SH-SY5Y (cell line): Measurements from ENCODE around the gene RDX.

Experiments used
- GATA2 ChIP-seq: IDR thresholded peaks from 2 replicates; pipeline ENCODE4 v1.6.1; 2011; ENCODE audit warnings: mild to moderate bottlenecking, low read depth, low read length
- GATA3 ChIP-seq: IDR thresholded peaks from 2 replicates; pipeline ENCODE4 v1.6.1; 2011; ENCODE audit warnings: low read depth, mild to moderate bottlenecking, low read length, moderate library complexity

Gene RDX

DNA sequence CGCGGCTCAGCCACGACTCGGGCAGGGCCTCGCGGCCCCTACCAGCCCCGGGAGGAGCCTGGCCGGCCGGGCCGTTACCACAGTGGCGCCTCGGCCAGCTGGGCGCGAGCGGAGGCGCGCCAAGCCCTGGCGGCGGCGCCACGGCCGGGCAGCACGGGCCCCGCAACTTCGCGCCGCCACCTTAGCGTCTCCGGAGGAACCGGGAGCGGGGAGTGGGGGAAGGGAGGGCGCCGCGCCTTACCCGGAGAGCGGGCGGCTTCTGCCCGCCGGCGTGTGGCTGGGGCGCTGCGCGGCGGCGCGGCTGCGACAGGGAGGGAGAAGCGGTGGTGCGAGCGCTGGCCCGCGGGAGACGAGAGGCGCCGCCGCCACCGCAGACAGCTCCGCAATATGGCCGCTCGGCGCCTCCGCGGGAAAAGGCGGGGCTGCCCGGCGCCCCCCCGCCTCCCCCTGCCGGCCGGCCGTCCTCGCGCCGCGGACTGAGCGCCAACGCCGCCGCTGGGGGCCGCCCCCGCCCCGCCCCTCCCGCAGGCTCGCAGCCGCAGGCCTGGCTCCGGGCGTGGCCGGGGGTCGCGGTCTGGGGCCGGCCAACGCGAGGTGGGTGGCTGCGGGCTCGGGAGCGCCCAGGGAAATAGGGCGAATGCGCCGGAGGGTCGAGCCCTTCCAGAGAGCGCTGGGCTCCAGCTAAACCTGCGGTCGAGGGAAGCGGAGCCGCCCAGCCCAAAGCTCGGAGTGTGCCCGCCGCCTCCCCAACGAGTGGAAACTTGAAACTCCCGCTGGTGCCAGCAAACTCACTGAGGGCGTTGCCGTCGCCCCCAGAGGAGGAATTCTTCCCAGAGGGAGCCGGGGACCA is at the start of gene RDX:
Gene RDX, minus strand, starts transcription at position 389 of the 850 bp plus-strand sequence. CDS start 16,922 bp downstream, outside the sequence.
- TF ChIP-seq GATA3 (no peak), GATA2 (no peak)

DNA sequence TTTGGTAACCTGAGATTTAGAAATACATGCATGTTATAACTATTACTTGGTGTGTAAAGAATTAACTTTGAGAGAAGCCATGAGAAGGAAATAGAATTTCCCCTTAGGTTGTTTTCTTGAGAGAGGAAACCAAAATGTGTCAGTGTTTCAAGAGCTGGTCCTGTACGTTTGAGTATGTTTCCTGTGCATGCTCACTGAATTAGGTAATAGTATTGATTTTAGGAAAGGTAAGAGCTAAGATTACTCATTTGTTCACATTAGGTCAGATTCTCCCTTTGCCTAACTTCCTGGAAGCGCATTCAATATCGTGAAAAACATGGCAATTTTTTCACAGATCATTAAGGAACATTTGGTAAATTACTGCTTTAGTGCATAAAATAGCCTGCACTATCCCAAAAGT is 49.3 kb upstream of the RDX start:
- no peak for TF ChIP-seq GATA3

DNA sequence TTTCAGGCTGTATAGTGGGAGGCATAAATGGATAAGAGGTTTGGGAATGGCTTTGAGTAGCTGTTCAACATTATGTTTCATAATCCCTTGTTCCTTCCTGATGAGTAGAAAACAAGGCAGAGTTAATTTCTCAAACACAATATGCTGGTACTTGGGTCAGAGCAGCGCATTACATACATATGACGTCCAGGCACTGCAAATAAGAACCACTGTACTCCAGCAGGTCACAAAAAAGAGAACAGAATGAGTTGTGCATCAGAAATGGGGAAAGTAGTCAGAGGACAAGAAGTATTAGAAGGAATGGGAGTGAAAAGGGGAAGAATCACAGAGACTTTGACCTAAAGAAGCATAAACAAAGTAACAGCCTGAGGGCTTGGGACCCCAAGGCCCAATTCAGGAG is 44.0 kb upstream of the RDX start:
- TF ChIP-seq GATA2 = no peak
- TF ChIP-seq GATA3 = no peak

DNA sequence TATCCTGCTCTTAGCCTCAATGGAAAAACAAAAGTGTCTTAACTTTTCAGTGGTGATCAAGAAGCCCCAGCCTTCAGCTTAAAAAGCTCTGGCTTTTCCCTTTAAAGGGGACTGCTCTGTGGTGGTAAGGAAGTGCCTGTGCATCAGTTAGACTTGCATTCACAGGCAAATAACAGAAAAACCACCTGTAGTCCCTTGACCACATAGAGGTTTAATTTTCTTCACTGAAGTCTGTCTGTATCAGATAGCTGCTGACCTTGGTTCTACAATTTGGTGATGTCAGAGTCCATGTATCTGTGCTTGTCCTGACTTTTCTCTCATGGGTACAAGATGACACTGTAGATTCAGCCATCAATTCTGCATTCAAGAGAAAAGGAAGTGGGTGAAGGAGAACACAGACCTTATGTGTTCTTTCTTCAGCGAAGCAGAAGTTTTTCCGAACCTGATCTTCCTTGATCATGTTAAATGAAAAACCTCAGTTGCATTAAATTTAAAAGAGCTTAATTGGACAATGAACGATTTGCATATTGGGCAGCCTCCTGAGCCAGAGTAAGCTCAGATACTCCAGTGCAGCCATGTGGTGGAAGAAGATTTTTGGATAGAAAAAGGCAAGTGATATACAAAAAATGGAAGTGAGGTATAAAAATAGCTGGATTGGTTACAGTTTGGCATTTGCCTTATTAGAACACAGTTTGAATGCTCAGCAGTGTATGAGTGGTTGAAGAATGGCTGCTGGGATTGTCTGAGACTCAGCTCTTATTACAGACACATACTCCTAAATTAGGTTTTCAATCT is 43.2 kb upstream of the RDX start:
- TF ChIP-seq GATA2 (no peak), GATA3 (no peak)

DNA sequence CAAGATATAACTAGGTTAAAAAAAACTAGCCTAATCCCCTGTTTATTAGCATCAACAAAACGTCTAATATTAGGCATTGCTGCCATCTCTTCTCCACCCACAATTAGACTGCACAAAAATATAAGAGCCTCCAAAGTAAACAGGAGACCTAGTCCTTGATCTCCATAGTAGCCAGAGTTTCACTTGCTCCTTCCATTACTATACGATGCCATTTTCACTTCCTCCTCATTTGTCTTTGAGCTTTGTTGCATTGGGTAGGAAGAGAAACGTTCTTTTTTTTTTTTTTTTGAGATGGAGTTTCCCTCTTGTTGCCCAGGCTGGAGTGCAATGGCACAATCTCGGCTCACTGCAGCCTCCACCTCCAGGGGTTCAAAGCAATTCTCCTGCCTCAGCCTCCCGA is 42.3 kb upstream of the RDX start:
- no peak for TF ChIP-seq GATA3
- TF ChIP-seq GATA2 = no peak

DNA sequence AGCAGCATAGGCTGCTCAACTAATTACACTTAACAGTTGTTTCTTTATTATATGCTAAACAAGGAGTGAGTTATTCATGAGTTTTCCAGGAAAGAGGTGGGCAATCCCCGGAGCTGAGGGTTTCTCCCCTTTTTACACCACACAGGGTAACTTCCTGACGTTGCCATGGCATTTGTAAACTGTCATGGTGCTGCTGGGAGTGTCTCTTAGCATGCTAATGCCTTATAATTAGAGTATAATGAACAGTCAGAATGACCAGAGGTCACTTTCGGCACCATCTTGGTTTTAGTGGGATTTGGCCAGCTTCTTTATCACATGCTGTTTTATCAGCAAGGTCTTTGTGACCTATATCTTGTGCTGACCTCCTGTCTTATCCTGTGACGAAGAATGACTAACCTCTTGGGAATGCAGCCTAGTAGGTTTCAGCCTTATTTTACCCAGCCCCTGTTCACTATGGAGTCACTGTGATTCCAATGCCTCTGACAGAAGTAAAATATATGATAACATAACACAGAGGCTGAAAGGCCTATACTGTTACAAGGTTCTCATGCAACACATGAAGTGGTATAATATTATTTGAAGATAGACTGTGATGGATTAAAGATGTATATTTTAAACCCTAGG is 41.3 kb upstream of the RDX start:
- TF ChIP-seq GATA2 (no peak), GATA3 (no peak)

DNA sequence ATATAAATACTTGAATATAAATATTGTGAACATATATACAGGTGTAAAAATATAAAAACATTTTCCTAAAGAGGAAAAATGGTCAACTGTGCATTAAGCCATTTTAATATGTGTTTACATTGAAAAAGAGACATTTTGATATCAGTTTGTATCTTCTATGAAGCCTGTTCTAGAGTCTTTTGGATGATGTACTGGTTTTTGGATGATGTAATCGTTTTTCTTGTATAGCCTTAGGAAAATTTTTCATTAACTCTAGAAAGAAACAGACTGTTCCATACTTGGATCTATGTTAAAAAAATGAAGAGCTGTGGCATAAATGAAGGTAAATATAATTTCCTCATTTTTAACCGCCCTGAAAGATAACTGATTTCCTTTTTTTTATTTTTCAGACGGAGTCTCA is 39.6 kb upstream of the RDX start:
- TF ChIP-seq GATA3 = no peak
- TF ChIP-seq GATA2 = no peak

DNA sequence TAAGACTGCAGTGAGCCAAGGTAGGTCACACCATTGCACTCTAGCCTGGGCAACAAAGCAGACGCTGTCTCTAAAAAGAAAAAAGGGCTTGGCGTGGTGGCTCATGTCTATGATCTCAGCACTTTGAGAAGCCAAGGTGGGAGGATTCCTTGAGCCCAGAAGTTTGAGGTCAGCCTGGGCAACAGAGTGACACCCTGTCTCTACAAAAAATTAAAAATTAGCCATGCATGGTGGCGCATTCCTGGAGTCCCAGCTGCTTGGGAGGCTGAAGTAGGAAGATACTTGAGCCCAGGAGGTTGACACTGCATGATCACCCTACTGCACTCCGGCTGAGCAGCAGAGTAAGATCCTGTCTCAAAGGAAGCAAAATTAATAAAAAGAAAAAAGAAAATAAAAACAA is 38.9 kb upstream of the RDX start:
- no peak for TF ChIP-seq GATA3
- no peak for TF ChIP-seq GATA2

DNA sequence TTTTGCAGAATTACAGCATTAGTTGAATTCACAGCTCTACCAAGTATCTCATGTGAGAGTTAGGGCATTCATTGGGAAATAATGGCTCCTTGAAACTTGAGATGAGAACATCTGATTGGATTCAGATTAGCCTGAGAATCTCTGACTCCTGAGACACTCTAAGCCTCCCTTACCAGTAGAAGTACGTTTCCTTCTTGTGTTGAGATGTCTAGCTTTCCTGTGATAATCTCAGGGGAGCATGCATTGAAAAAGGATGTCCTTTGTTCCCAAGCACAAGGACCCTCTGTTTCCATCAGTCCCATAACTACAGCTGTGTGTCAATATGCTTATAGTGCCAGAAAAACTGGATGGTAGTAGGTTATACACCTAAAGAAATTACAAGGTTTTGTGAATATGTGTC is 35.2 kb upstream of the RDX start:
- no peak for TF ChIP-seq GATA3
- no peak for TF ChIP-seq GATA2

DNA sequence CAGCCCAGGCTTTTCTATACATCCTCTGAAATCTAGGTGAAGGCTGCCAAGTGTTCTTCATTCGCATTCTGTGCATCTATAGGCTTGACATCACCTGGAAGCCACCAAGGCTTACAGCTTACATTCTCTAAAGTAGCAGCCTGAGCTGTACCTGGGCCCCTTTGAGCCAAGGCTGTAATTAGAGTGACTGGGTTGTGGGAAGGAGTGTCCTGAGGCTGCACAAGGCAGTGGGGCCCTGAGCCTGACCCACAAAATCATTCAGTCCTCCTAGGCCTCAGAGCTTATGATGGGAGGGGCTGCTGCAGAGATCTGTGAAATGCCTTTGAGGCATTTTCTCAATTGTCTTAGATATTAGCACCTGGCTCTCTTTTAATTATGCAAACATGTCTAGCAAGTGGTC is 33.0 kb upstream of the RDX start:
- TF ChIP-seq GATA2 = no peak
- no peak for TF ChIP-seq GATA3

DNA sequence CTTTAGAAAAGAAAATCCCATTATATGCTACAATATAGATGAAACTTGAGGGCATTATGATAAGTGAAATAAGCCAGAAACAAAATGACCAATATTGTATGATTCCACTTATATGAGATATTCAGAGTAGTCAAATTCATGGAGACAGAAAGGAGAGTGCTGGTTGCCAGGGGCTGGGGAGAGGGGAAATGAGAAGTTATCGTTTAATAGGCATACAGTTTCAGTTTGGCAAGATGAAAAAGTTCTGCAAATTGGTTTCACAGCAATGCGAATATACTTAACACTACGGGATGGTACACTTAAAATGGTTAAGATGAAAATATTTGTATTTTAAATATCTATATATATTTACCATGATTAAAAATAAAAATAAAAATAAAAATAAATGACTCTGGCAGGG is 31.1 kb upstream of the RDX start:
- no peak for TF ChIP-seq GATA2
- TF ChIP-seq GATA3 = no peak

DNA sequence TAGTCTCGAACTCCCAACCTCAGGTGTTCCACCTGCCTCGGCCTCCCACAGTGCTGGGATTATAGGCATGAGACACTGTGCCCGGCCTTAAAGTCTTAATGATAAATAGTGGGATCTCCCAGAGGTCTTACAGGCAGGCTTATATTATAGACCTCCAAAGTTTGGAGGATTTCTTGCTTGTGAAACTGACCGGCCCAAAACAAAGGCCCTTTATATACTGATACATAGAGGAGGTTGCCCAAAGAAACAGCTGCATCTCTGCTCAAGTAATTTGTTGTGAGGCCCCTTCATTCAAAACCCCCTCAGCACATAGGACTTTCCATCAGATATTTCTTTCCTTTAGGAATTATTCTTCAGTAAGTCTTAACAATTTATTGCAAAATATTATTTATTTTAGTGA is 27.4 kb upstream of the RDX start:
- TF ChIP-seq GATA2 (no peak), GATA3 (no peak)

DNA sequence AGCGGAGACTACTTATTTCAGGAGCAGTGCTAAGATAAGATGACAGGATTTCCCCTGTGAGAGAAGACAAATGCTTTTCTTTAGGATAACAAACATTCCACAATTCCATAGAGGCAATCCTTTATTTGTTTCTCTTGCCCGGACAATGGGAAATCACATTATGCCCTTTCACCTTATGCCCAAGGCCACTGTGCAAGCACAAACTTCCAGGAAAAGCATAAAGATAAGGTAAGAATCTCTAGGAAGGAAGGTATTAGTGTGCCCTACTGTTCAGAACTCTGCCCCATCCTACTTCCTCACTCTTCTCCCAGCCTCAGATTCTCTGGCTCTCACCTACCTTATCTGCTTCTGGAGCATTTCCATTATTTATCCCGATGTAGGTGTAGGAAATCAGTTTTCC is 23.1 kb upstream of the RDX start:
- no peak for TF ChIP-seq GATA3

DNA sequence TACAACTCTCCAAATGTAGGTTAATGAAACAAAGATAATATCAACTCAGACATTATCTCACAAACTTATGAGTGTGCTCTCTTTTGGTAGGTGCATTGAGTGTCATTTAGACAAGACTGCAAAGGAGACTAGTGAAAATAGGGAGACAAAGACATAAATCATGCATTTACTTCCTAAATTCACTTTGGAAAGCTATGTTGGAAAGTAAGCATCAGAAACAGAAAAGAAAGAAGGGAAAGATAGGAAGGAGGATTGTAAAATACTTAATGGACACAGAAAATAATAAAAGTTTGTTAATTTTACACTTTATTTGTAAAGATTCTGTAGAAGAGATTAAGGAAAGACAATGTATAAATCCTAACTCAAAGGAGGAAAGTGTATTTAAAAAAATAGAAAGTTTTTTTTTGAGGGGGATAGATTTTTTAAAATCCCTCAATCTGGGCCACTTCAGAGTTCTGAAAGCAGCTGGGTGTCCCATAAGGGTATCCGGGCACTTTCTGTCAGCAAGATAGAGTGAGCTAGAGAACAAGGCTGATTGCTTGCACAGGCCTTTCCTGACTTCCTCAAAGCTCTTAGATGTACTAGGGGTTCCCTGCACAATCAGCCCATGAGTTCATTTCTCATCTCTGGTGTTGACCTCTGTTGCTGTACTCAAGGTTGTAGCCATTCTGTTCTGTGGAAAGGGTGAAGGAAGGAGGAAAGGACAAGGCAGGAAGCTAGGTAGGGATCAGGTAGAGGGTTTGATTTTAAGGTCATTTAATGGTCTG is 22.4 kb upstream of the RDX start:
- TF ChIP-seq GATA3 = no peak
- TF ChIP-seq GATA2 = no peak
